Pancreas (tissue), 10 donors: ENCODE results near the gene TMEM123. TPM values are rescaled to one million over a fixed set of nuclear protein-coding genes. Genes with fewer than 3 reads are reported as not detected.

ENCODE experiments used
- ATAC-seq, 4 donors: fragments of 200-7000 bp; cut with Tn5 transposase; one replicate each; pipeline versions ENCODE4 v1.8.0 to v1.9.1; 2020; ENCODE audit warnings: mild to moderate bottlenecking in 4 of 4, moderate library complexity in 4 of 4
- DNase-seq, 6 donors: peaks; one replicate each; pipeline ENCODE4 v3.0.0-alpha.2; 2020
- FAIRE-seq: peaks from 2 replicates; lab custom pipeline; 2012; peaks lifted over from hg19 to GRCh38; lab: Jason Lieb, UNC
- H3K27ac ChIP-seq, 4 donors: fragments of 200-600 bp; sonication (generic); 1 replicate in 3 of 4; 2 replicates in 1 of 4; pipeline versions ENCODE4 v1.5.0 to v1.8.0; 2020
- H3K27me3 ChIP-seq, 4 donors: fragments of 200-600 bp; one replicate each; pipeline ENCODE4 v1.8.0; 2021
- H3K36me3 ChIP-seq, 3 donors: fragments of 200-600 bp; sonication (generic) in 1 of 3; one replicate each; pipeline versions ENCODE4 v1.5.0 to v1.8.0; 2020 to 2021
- H3K4me1 ChIP-seq, 3 donors: fragments of 200-600 bp; one replicate each; pipeline ENCODE4 v1.8.0; 2021
- H3K4me3 ChIP-seq, 4 donors: fragments of 200-600 bp; sonication (generic) in 2 of 4; one replicate each; pipeline versions ENCODE4 v1.5.0 to v1.8.0; 2020 to 2021
- H3K9me3 ChIP-seq, 4 donors: fragments of 200-600 bp; one replicate each; pipeline ENCODE4 v1.8.0; 2021
- CTCF ChIP-seq, 4 donors: fragments of 200-600 bp; sonication (generic) in 3 of 4; IDR thresholded peaks; one replicate each; pipeline versions ENCODE4 v1.5.0 to v1.8.0; 2021; ENCODE audit warnings: antibody characterized with exemption in 4 of 4
- WGBS, 2 donors: extraction: QIAGEN DNeasy Blood & Tissue Kit; methylation state at CpG; one replicate each; pipeline ENCODE4 v1.1.7; 2013; 5-methylcytosine and 5-hydroxymethylcytosine counted together
- intact Hi-C, 3 donors: fragments of 100-400 bp; cut with DNase I; formaldehyde crosslinking; loops; one replicate each; pipeline versions ENCODE4 v1.11.1 to v1.14.2; 2022
- polyA plus RNA-seq, 2 donors: library from polyadenylated mRNA; stranded (reverse); fragments of 200-250 nt; gene quantifications; one replicate each; pipeline ENCODE4 v1.2.3, GENCODE V29; 2013
- total RNA-seq, 6 donors: library from RNA; stranded (reverse); fragmentation: NEBNext Ultra II Directional in 4 of 6; extraction: Animal tissue kit (Norgen Biotek cat#: 25700) in 4 of 6; gene quantifications; one replicate each; pipeline versions ENCODE4 v1.2.1 to v1.2.4, GENCODE V29; 2021 to 2023
- donor health status: healthy with polysubstance abuse.
- donor health status: DM: no; HTN: no; CAD: no; lungs with moderate emphysema.
- donor health status: DM: no; HTN: no; CAD: no.
- donor health status: control.
- donor health status: control.
- donor health status: Bipolar disorder and iron deficiency.
- donor health status: DM: yes; HTN: yes; CAD: no.
- donor health status: DM: no; HTN: no; CAD: no.
- donor health status: DM: no; HTN: no; CAD: no.
- donor health status: DM: yes; HTN: yes; CAD: no.

The TMEM123 gene
- total and polyA plus RNA-seq, 8 donors: 18.7 to 122 (median 55.2) TPM

DNA sequence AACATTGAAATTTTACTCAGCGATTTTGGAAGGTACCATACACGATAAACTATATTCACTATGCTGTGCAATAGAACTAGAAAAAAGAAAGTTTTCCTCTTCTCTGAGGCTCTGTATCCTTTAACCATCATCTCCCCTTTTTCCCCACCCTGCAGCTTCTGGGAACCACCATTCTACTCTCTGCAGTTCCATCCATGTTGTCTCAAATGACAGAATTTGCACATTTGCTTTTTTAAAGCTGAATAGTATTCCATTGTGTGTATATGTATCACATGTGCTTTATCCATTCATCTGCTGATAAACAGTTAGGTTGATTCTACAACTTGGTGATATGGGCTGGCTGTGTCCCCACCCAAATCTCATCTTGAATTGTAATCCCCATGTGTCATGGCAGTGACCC lies 21.2 kb downstream of the TMEM123 start:
- Histone ChIP-seq H3K27ac (no peak overlapping the region), H3K4me1 (peaks cover 3 to 8% (median 6%) of the 10 kb centered on the region in 3 donors), H3K27me3 (no peaks in the 10 kb centered on the region), H3K36me3 (no peaks in the 10 kb centered on the region), H3K9me3 (no peaks in the 10 kb centered on the region), H3K4me3 (no peak overlapping the region)
- ATAC-seq: no peak
- WGBS, 2 donors: 98 to 100% methylated on average over 2 of the region's 2 CpGs
- no peak for FAIRE-seq
- DNase-seq: no peak
- intact Hi-C loops: no loop called here
- TF ChIP-seq CTCF (IDR thresholded peaks at IDR 0.05): no peak

- TF ChIP-seq CTCF (IDR thresholded peaks at IDR 0.05): no peak
- FAIRE-seq (no peak), DNase-seq (no peak), ATAC-seq (no peak)
- Histone ChIP-seq H3K27me3 (no peaks in the 10 kb centered on the region), H3K4me1 (peaks cover 3 to 8% (median 6%) of the 10 kb centered on the region in 3 donors), H3K9me3 (no peaks in the 10 kb centered on the region), H3K27ac (no peak overlapping the region), H3K36me3 (no peaks in the 10 kb centered on the region), H3K4me3 (no peak overlapping the region)
- intact Hi-C loops: no loop called here
- 62% methylated on average over 3 of the region's 3 CpGs for WGBS, 2 donors
These were observed 22.3 kb downstream of the TMEM123 start for GRCh38 chr11:102430158-102430836.

DNA sequence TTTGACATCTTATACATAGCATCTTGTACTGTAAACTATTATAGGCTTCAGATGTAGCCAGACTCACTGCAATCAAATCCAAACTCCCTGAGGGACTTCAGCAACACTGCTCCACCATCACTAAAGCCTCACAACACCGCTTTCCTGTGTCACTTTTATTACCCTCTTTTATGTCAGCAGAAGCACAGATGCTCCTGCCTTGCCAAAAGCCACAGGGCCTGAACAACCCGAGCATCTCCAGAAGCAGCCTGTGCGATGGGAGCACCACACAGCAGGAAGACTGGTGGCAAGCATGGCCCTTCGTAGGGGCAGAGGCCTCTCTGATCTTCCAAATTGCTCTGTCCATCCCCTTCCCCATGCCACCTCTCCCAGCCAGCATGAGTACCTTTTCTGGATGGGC lies 22.9 kb downstream of the TMEM123 start:
- FAIRE-seq (no peak), DNase-seq (no peak), ATAC-seq (no peak)
- intact Hi-C loops: no loop called here
- TF ChIP-seq CTCF (IDR thresholded peaks at IDR 0.05): no peak
- no peaks in the 10 kb centered on the region for H3K27me3 ChIP-seq
- H3K36me3 ChIP-seq: no peaks in the 10 kb centered on the region
- H3K4me3 ChIP-seq: no peak overlapping the region
- H3K9me3 ChIP-seq: no peaks in the 10 kb centered on the region
- peaks cover 3 to 8% (median 6%) of the 10 kb centered on the region in 3 donors for H3K4me1 ChIP-seq
- H3K27ac ChIP-seq: no peak overlapping the region
- 89% methylated on average over 4 of the region's 4 CpGs for WGBS, 2 donors

DNA sequence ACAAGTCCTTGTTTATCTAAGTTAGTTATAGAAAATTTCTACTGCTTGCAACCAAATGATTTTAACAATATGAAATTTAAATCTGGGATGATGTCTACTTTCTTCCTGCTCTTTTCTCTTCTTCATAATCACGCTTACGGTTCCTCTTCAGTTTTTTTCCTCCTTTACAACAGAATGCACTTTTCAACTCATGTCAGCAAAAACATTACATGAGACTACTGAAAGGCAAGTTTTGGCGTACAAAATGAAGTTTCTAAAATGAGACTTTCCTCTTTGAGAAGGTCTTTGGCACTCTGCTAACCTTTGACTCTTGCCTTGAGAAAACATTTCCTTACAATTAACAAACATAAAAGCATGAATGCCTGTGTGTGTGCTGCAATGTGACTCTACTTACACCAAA lies 23.3 kb downstream of the TMEM123 start:
- no peak overlapping the region for H3K27ac ChIP-seq

More for the DNA sequence above, 23.3 kb downstream of the TMEM123 start:
- FAIRE-seq (no peak), ATAC-seq (no peak), DNase-seq (no peak)
- 82 to 90% methylated on average over 3 of the region's 3 CpGs for WGBS, 2 donors
- Histone ChIP-seq H3K4me1 (peaks cover 3 to 8% (median 6%) of the 10 kb centered on the region in 3 donors), H3K9me3 (no peaks in the 10 kb centered on the region), H3K27me3 (no peaks in the 10 kb centered on the region), H3K36me3 (no peaks in the 10 kb centered on the region), H3K4me3 (no peak overlapping the region)
- no peak for TF ChIP-seq CTCF (IDR thresholded peaks at IDR 0.05)
- intact Hi-C loops: no loop called here
